Keratinocyte (primary cell): ENCODE measurements around the gene DHX34.

Experiments
- EZH2 ChIP-seq: IDR thresholded peaks from one replicate; pipeline ENCODE4 v1.6.1; 2012; ENCODE audit warnings: inconsistent platforms, mild to moderate bottlenecking, low read length, moderate library complexity
- TF ChIP-seq, protein P1 (sequence below), 3 experiments: IDR thresholded peaks in 1 of 3; conservative IDR thresholded peaks in 1 of 3; optimal IDR thresholded peaks in 1 of 3; 2 replicates in 2 of 3; 3 replicates in 1 of 3; pipeline versions ENCODE3 to v1.5.1; 2011; ENCODE audit warnings: low read length in 3 of 3, mild to moderate bottlenecking in 3 of 3, moderate library complexity in 2 of 3, control low read depth in 1 of 3, inconsistent platforms in 1 of 3; ENCODE audit not compliant: insufficient read depth in 2 of 3; ENCODE audit errors: extremely low read depth in 1 of 3

DNA sequence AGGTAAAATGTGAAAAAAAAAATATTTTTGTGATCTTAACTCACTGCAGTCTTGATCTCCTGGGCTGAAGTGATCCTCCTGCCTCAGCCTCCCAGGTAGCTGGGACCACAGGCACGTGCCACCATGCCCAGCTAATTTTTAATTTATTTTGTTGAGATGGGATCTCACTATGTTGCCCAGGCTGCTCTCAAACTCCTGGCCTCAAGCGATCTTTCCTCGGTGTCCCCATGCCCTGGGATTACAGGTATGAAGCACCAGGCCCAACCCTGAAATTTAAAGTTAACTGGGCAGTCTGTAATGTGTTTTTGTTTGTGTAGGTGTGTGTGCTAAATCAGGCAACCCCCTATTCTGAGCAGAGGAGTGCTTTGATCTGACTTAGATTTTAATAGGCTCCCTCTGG, 42.8 kb upstream of the DHX34 start:
- TF ChIP-seq, protein P1, sequence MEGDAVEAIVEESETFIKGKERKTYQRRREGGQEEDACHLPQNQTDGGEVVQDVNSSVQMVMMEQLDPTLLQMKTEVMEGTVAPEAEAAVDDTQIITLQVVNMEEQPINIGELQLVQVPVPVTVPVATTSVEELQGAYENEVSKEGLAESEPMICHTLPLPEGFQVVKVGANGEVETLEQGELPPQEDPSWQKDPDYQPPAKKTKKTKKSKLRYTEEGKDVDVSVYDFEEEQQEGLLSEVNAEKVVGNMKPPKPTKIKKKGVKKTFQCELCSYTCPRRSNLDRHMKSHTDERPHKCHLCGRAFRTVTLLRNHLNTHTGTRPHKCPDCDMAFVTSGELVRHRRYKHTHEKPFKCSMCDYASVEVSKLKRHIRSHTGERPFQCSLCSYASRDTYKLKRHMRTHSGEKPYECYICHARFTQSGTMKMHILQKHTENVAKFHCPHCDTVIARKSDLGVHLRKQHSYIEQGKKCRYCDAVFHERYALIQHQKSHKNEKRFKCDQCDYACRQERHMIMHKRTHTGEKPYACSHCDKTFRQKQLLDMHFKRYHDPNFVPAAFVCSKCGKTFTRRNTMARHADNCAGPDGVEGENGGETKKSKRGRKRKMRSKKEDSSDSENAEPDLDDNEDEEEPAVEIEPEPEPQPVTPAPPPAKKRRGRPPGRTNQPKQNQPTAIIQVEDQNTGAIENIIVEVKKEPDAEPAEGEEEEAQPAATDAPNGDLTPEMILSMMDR (optimal IDR thresholded peaks at IDR 0.05 in 1 of 3, IDR thresholded peaks at IDR 0.05 in 1 of 3, conservative IDR thresholded peaks at IDR 0.05 in 1 of 3; ENCODE audit: extremely low read depth in 1 of 3, insufficient read depth in 2 of 3, low read length in 3 of 3) = no peak
- TF ChIP-seq EZH2 = no peak
